Left ventricle myocardium inferior (tissue), 1 donor: ENCODE measurements around the gene GBF1. TPM values are rescaled to one million over a fixed set of nuclear protein-coding genes. Genes with fewer than 3 reads are reported as not detected.

Experiments
- DNase-seq: peaks from one replicate; pipeline ENCODE4 v3.0.0-alpha.2; 2020
- H3K27ac ChIP-seq: fragments of 200-600 bp; replicated peaks from 2 replicates; pipeline ENCODE4 v1.8.0; 2021
- H3K27me3 ChIP-seq: fragments of 200-600 bp; 2 replicates; pipeline ENCODE4 v1.8.0; 2021; ENCODE audit warnings: low read depth
- H3K36me3 ChIP-seq: fragments of 200-600 bp; 2 replicates; pipeline ENCODE4 v1.8.0; 2021
- H3K4me1 ChIP-seq: fragments of 200-600 bp; 2 replicates; pipeline ENCODE4 v1.8.0; 2021
- H3K4me3 ChIP-seq: fragments of 200-600 bp; 2 replicates; pipeline ENCODE4 v1.8.0; 2021; ENCODE audit warnings: mild to moderate bottlenecking, moderate library complexity
- H3K9me3 ChIP-seq: fragments of 200-600 bp; replicated peaks from 2 replicates; pipeline ENCODE4 v1.8.0; 2021
- CTCF ChIP-seq: fragments of 200-600 bp; IDR thresholded peaks from 2 replicates; pipeline ENCODE4 v1.8.0; 2021; ENCODE audit warnings: antibody characterized with exemption, mild to moderate bottlenecking, borderline replicate concordance
- intact Hi-C: fragments of 100-400 bp; cut with micrococcal nuclease; formaldehyde crosslinking; loops from one replicate; pipeline ENCODE4 v1.11.0; 2022
- total RNA-seq: library from RNA; stranded (reverse); fragmentation: NEBNext Ultra II Directional; extraction: Animal tissue kit (Norgen Biotek cat#: 25700); gene quantifications from one replicate; pipeline ENCODE4 v1.2.1, GENCODE V29; 2021
- donor health status: DM: no; HTN: yes; CAD: no; lungs with severe emphysema.

Gene GBF1
- total RNA-seq, 1 donor from 2014 or later = 43.2 TPM

- intact Hi-C loops = no loop called here
- DNase-seq = no peak
- no peak for TF ChIP-seq CTCF
- Histone ChIP-seq H3K9me3 (no peaks in the 10 kb centered on the region), H3K4me3 (no peak overlapping the region), H3K4me1 (peaks cover 79% of the 10 kb centered on the region), H3K27me3 (no peaks in the 10 kb centered on the region), H3K27ac (no peak overlapping the region), H3K36me3 (peaks cover 11% of the 10 kb centered on the region)
These were observed 21.3 kb downstream of the GBF1 start for GRCh38 chr10:102266670-102267069.

- intact Hi-C loops = no loop called here
- TF ChIP-seq CTCF = no peak
- Histone ChIP-seq H3K9me3 (no peaks in the 10 kb centered on the region), H3K27me3 (no peaks in the 10 kb centered on the region), H3K27ac (peak overlapping the region; percentile 7), H3K4me3 (no peak overlapping the region), H3K36me3 (peaks cover 5% of the 10 kb centered on the region), H3K4me1 (peaks cover 75% of the 10 kb centered on the region)
- no peak for DNase-seq
These were observed 22.4 kb downstream of the GBF1 start for GRCh38 chr10:102267748-102268147.

DNA sequence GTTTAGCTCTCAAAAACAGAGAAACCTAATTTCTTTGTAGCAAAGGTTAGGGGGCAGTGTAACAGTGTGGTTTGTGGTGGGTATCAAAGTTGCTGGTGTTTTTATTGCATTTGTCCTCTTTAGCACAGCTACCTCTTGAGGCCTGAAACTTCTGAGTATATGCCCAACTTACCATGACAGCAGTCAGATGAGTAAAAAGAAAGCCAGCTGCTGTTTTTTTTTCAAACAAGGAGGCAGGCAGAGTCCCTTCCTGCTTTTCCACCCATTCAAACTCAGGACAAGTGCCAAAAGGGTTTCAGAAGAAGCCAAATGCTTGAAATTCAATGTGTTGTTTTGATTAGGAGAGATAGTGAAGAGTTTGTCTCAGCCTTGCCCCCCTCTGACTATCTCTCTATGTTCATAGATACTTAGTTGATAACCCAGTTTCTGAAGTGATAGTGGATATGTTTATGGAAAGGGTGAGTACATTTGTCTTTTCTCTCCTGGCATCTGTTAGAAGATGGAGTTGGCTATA is 23.1 kb downstream of the GBF1 start:
- intact Hi-C loops = no loop called here
- peaks cover 5% of the 10 kb centered on the region for H3K36me3 ChIP-seq
- peak overlapping the region; percentile 7 for H3K27ac ChIP-seq
- no peak for DNase-seq
- no peak for TF ChIP-seq CTCF
- H3K9me3 ChIP-seq = no peaks in the 10 kb centered on the region
- no peaks in the 10 kb centered on the region for H3K27me3 ChIP-seq
- no peak overlapping the region for H3K4me3 ChIP-seq
- peaks cover 75% of the 10 kb centered on the region for H3K4me1 ChIP-seq

DNA sequence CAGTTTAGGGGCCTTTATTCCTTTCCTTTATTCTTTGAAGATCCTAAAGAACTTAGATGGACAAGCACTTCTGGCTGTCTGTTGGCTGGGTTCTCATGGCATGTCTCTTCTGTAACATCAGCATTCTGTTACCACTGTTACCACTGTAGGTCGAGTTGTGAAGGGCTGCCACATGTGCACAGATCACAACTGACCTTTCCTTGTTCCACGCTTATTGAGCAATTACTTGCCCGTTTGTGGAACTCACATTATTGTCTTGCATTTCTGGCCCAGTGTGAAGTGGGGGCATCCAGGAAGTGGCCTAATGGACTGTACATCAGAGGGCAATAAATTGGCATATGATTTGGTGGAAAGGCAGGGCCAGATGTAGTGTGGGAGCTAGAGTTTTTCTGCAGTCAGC is 23.7 kb downstream of the GBF1 start:
- peak overlapping the region; percentile 7 for H3K27ac ChIP-seq
- DNase-seq = no peak
- peaks cover 4% of the 10 kb centered on the region for H3K36me3 ChIP-seq
- TF ChIP-seq CTCF = no peak
- no peaks in the 10 kb centered on the region for H3K27me3 ChIP-seq
- no peaks in the 10 kb centered on the region for H3K9me3 ChIP-seq
- intact Hi-C loops = no loop called here
- no peak overlapping the region for H3K4me3 ChIP-seq
- H3K4me1 ChIP-seq = peaks cover 75% of the 10 kb centered on the region

GRCh38 chr10:102274062-102274461 is 28.7 kb downstream of the GBF1 start:
- H3K27me3 ChIP-seq = no peaks in the 10 kb centered on the region
- no peaks in the 10 kb centered on the region for H3K9me3 ChIP-seq
- H3K4me3 ChIP-seq = no peak overlapping the region
- peaks cover 8% of the 10 kb centered on the region for H3K36me3 ChIP-seq
- no peak for DNase-seq
- peaks cover 59% of the 10 kb centered on the region for H3K4me1 ChIP-seq
- H3K27ac ChIP-seq = no peak overlapping the region
- TF ChIP-seq CTCF = no peak
- intact Hi-C loops = no loop called here
